ELF-1 (cell line): ENCODE results near the gene HTD2.
"Not testable (repeated sequence)": the region's sequence is repeated elsewhere in the genome, so short reads cannot be mapped to it uniquely, and the experiment has no call there.

Experiments used
- DNase-seq: peaks from one replicate; pipeline ENCODE4 v3.0.0-alpha.2; 2016; ENCODE audit warnings: low read depth, low spot score

HTD2 gene

GRCh38 chr3:58332575-58333188 lies 26.4 kb downstream of the HTD2 start, which contains the start of gene PXK:
PXK (plus strand) TSS chr3:58332892; CDS start chr3:58332989, 97 bp downstream.
- DNase-seq: peak; percentile 60

- peak; percentile 46 for DNase-seq
These were observed 27.1 kb downstream of the HTD2 start for GRCh38 chr3:58333206-58334012.

GRCh38 chr3:58334013-58334321 lies 27.6 kb downstream of the HTD2 start:
- no peak for DNase-seq

DNA sequence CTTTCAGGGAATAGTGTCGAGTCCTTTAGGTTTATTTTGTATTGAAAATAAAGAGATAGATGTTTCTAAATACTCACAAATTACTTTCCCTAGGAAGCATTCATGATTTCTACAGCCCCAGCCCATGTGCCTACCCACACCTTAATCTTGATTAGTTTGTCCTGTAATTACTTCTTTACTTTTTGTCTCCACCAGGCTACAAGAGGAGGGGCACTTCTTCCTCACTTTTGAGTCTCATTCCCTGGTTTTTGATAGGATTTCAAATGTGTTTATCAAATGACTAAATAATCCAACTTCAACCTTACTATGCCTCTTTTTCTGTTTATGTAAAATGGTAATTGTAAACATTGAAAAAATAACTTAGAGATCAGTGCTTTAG lies 28.2 kb downstream of the HTD2 start:
- DNase-seq: no peak

- no peak for DNase-seq
These were observed 29.3 kb downstream of the HTD2 start for GRCh38 chr3:58335652-58335947.

DNA sequence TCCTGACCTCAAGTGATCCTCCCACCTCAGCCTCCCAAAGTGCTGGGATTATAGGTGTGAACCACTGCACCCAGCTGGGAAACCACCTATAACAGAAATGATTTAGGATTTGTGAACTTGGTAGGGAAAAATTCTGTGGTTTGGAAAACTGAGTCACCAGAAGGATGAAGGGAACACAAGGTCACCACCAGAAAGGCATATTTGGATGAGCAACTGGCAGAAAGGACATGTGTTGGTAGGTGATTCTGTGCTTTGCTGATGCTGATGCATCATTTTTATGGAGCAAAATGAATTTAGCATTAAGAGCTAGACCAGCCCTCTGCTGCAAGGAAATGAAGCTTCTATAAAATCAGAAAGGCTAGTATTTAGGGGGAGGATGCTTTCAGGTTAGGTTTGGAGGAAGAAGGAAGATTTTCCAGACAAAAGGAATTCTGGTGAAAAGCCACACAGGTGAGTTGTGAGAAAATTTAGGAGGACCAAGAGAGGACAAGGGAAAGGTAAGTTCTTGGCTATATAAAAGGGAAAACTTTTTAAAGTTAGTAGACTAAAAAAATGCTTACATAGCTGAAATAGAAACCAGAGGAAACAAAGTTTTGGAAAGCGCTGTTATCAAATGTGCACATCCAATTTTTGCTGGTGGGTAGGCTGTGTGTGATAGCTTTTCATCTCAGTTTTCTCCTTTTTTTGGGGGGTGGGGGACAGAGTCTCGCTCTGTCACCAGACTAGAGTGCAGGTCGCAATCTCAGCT lies 30.0 kb downstream of the HTD2 start:
- no peak for DNase-seq

DNA sequence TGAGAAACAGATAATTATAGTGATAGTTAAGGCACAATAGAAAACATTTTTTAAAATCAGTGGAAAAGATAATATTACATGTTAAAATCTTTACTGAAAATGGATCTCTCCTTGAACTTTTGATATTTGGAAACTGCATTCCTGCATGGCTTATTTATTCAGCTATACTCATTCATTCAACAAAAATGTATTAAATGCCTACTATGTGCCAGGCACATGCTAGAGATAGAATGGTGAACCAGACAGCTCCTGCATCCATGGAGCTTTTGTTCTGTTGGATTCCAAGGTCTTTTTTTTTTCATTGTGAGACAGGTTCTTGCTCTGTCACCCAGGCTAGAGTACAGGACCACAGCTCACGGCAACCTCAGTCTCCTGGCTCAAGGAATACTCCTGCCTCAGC lies 30.9 kb downstream of the HTD2 start:
- no peak for DNase-seq

GRCh38 chr3:58339146-58339545 lies 32.8 kb downstream of the HTD2 start:
- not testable (repeated sequence) for DNase-seq

- DNase-seq: no peak
These were observed 34.4 kb downstream of the HTD2 start for GRCh38 chr3:58340594-58341244.

- no peak for DNase-seq
These were observed 35.1 kb downstream of the HTD2 start for GRCh38 chr3:58341376-58341775.

GRCh38 chr3:58342676-58343075 lies 36.4 kb downstream of the HTD2 start:
- DNase-seq: no peak

GRCh38 chr3:58345457-58345856 lies 39.1 kb downstream of the HTD2 start:
- no peak for DNase-seq

GRCh38 chr3:58346368-58346767 lies 40.0 kb downstream of the HTD2 start:
- no peak for DNase-seq

GRCh38 chr3:58347984-58348383 lies 41.7 kb downstream of the HTD2 start:
- no peak for DNase-seq

DNA sequence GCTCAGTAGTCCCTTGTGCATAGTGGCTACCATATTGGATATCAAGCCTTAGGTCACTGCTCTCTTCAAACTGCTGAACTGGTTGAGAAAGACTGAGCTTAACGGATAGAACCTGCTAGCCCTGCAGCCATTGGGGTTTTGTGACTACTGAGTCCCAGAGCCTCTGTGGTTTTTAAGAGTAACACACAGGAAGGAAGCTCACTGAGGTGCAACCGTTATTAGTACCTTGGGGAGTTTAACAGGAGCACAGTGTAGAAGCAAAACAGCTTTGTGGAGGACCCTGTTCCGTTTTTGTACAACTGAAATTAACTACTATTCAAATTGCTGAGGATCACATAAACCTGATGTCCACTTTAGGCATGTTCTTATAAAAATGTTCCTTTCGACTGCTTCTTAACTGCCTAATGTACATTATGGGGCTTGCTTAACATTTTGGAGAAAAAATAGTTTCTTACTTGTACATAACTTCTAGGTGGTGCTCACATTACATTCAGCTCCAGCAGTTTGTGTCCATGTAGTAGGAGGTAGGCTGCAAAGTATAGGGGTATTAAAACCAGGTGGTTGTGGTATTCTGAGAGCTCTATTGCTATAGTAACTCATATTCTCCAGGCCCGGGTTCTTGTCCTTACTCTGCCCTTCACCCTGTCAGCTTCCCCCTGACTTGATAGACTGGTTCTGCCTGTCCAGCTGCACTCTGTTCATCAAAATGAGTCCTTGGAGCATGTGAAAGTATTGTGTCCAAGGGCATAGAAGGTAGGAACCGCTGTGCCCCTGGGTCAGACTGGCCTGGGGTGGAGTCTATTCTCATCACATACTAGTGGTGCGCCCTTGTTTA lies 43.7 kb downstream of the HTD2 start:
- peak; percentile 26 for DNase-seq

GRCh38 chr3:58350627-58351013 lies 44.3 kb downstream of the HTD2 start:
- DNase-seq: no peak

DNA sequence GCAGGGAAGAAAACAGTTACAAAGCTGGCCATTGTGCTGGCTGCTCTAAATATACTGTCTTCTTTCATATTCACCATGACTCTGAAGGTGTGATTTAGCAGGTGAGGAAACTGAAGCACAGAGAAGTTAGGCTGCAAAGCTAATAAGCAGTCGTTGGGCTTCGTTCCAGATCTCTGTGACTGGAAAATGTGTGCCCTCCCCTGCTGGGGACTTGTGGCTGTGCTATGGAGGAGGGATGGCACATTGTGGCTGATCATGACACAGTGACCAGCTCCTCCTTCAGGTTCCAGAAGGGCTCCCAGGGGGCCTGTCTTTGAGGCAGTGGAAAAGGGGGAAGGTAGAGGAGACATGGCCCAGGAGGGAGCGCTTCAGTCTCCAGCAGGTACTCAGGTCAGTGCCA lies 45.6 kb downstream of the HTD2 start:
- DNase-seq: peak; percentile 34

- DNase-seq: no peak
These were observed 46.3 kb downstream of the HTD2 start for GRCh38 chr3:58352626-58353025.

DNA sequence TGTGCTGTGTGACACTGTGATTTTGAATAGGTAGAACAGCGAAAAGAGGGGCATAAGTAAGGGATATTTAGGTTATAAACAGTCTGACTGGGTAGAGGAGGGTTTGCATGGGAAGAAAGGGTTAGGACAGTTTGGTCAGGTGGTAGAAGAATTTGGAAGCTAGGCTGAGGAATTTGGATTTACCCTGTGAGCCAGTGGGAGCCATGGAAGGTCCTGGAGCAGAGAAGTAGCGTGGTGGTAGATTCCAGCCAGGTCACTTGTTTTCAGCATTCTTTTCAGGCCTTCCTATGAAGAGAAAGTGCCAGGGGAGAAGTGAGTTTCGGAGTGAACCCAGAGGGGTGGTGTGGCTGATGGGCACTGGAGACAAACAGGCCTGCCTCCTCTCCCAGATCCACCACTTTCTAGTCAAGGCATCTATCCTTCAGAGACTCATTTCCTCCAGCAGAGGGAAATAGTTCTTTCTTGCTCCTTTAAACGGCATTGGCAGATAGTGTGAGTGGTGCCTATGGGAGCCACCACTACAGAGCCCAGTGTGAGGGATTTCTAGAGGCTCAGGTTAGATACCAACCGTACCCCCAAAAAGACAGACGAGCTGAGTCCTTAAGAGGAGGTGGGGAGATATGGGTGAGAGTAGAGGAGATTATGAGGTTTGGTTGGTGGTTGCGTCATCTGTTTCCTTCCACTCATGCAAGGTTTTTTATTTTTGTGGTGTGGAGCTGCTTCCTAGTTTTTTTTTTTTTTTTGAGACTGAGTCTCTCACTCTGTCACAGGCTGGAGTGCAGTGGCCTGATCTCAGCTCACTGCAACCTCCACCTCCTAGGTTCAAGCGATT lies 47.6 kb downstream of the HTD2 start:
- no peak for DNase-seq

GRCh38 chr3:58355179-58355578 lies 48.9 kb downstream of the HTD2 start:
- no peak for DNase-seq

DNA sequence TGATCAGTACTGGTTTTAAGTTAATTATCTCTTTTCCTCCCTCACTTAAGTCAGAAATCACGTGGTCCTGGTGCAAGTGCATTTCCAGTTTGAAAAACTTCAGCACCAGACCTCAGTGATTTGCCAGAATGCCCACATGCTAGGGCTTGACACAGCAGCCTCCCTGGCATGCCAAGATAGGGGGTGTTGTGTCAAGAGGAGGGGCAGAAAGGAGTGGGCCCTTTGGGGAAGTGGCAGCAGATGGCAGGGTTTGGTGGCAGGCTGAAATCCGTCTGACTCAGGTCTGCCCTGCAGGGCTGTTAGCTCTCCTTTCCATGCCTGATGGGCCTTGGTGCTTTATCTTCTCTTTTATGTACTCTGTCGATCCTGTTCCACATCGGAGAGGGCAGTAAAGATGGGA lies 49.7 kb downstream of the HTD2 start:
- no peak for DNase-seq
